NCI-H2227 (cell line): ENCODE measurements around the gene TIMP1.
"Not testable (repeated sequence)": the region's sequence is repeated elsewhere in the genome, so short reads cannot be mapped to it uniquely, and the experiment has no call there.

Experiments used
- DNase-seq: peaks from one replicate; lab custom pipeline; 2025; ENCODE audit not compliant: unreplicated experiment; lab: John Stamatoyannopoulos, UW

The TIMP1 gene

GRCh38 chrX:47603125-47603524 is 20.9 kb downstream of the TIMP1 start:
- not testable (repeated sequence) for DNase-seq

- no peak for DNase-seq
Measured at GRCh38 chrX:47605024-47605423, 22.8 kb downstream of the TIMP1 start.

- no peak for DNase-seq
Measured at GRCh38 chrX:47607091-47607490, 24.9 kb downstream of the TIMP1 start.

GRCh38 chrX:47608130-47608810 is 26.0 kb downstream of the TIMP1 start:
- peak; percentile 84 for DNase-seq

GRCh38 chrX:47610511-47610910 is 28.3 kb downstream of the TIMP1 start:
- DNase-seq: no peak

- DNase-seq: no peak
Measured at GRCh38 chrX:47611489-47611888, 29.3 kb downstream of the TIMP1 start.

GRCh38 chrX:47611926-47612325 is 29.7 kb downstream of the TIMP1 start:
- DNase-seq: no peak

- no peak for DNase-seq
Measured at GRCh38 chrX:47612418-47612817, 30.2 kb downstream of the TIMP1 start.

GRCh38 chrX:47613082-47613481 is 30.8 kb downstream of the TIMP1 start:
- no peak for DNase-seq

GRCh38 chrX:47614618-47615017 is 32.4 kb downstream of the TIMP1 start:
- no peak for DNase-seq

- no peak for DNase-seq
Measured at GRCh38 chrX:47618923-47619485, 36.8 kb downstream of the TIMP1 start.

- DNase-seq: peak; percentile 98
Measured at GRCh38 chrX:47619486-47620302, 37.5 kb downstream of the TIMP1 start, which contains the start of gene SYN1. Gene SYN1, minus strand, starts transcription at chrX:47619857. Its CDS starts 129 bp downstream, at chrX:47619728.

- no peak for DNase-seq
Measured at GRCh38 chrX:47620303-47620685, 38.1 kb downstream of the TIMP1 start.

- DNase-seq: no peak
Measured at GRCh38 chrX:47621851-47622250, 39.6 kb downstream of the TIMP1 start.

GRCh38 chrX:47623540-47624027 is 41.3 kb downstream of the TIMP1 start:
- DNase-seq: peak; percentile 98

GRCh38 chrX:47625365-47625764 is 43.1 kb downstream of the TIMP1 start:
- DNase-seq: no peak

- no peak for DNase-seq
Measured at GRCh38 chrX:47628982-47629381, 46.7 kb downstream of the TIMP1 start.

- DNase-seq: no peak
Measured at GRCh38 chrX:47629419-47630200, 47.4 kb downstream of the TIMP1 start, which contains the start of gene CFP. Gene CFP, minus strand, starts transcription at chrX:47629930. Its CDS starts 86 bp downstream, at chrX:47629844.

- DNase-seq: no peak
Measured at GRCh38 chrX:47631676-47632075, 49.4 kb downstream of the TIMP1 start.

GRCh38 chrX:47632666-47633065 is 50.4 kb downstream of the TIMP1 start:
- no peak for DNase-seq
